SK-N-SH treated with all-trans-retinoic acid at 6 μM for 48 hours (cell line): ENCODE data around the gene NAA50.

Source experiments
- ATAC-seq: fragments of 200-7000 bp; cut with Tn5 transposase; 3 replicates; pipeline ENCODE4 v1.9.1; 2020; ENCODE audit warnings: mild to moderate bottlenecking, moderate library complexity
- BACH2 ChIP-seq: fragments of 250-450 bp; sonication (Bioruptor Pico); IDR thresholded peaks from 2 replicates; pipeline ENCODE4 v1.9.0; 2021; ENCODE audit warnings: mild to moderate bottlenecking, borderline replicate concordance
- CREB5 ChIP-seq: fragments of 250-450 bp; sonication (Bioruptor Pico); IDR thresholded peaks from 2 replicates; pipeline ENCODE4 v1.5.1; 2020; ENCODE audit warnings: low read depth, mild to moderate bottlenecking, moderate library complexity
- CSDC2 ChIP-seq: fragments of 250-450 bp; sonication (Bioruptor Pico); IDR thresholded peaks from 2 replicates; pipeline ENCODE4 v1.5.0; 2020; ENCODE audit warnings: mild to moderate bottlenecking, moderate library complexity
- ESRRG ChIP-seq: fragments of 250-450 bp; sonication (Bioruptor Pico); IDR thresholded peaks from 2 replicates; pipeline ENCODE4 v1.6.1; 2021; ENCODE audit warnings: mild to moderate bottlenecking
- GLIS3 ChIP-seq: fragments of 250-450 bp; sonication (Bioruptor Pico); IDR thresholded peaks from 2 replicates; pipeline ENCODE4 v1.5.0; 2020; ENCODE audit warnings: mild to moderate bottlenecking, moderate library complexity
- ISL1 ChIP-seq: fragments of 250-450 bp; sonication (Bioruptor Pico); IDR thresholded peaks from 2 replicates; pipeline ENCODE4 v2.1.2; 2022; ENCODE audit warnings: mild to moderate bottlenecking, moderate library complexity
- OSR1 ChIP-seq: fragments of 250-450 bp; sonication (Bioruptor Pico); IDR thresholded peaks from 2 replicates; pipeline ENCODE4 v1.8.0; 2022; ENCODE audit warnings: moderate library complexity, mild to moderate bottlenecking, inconsistent platforms
- PATZ1 ChIP-seq: fragments of 250-450 bp; sonication (Bioruptor Pico); IDR thresholded peaks from 2 replicates; pipeline ENCODE4 v1.8.0; 2020; ENCODE audit warnings: mild to moderate bottlenecking, moderate library complexity, borderline replicate concordance
- POU6F1 ChIP-seq: fragments of 250-450 bp; sonication (Bioruptor Pico); IDR thresholded peaks from 2 replicates; pipeline ENCODE4 v1.8.0; 2021; ENCODE audit warnings: low read depth, mild to moderate bottlenecking, moderate library complexity, borderline replicate concordance
- PPARA ChIP-seq: fragments of 250-450 bp; sonication (Bioruptor Pico); IDR thresholded peaks from 2 replicates; pipeline ENCODE4 v1.5.0; 2020; ENCODE audit warnings: mild to moderate bottlenecking, borderline replicate concordance
- RARB ChIP-seq: fragments of 250-450 bp; sonication (Bioruptor Pico); IDR thresholded peaks from 2 replicates; pipeline ENCODE4 v1.8.0; 2021; ENCODE audit warnings: mild to moderate bottlenecking, moderate library complexity
- SNAI2 ChIP-seq: fragments of 250-450 bp; sonication (Bioruptor Pico); IDR thresholded peaks from 2 replicates; pipeline ENCODE4 v1.5.0; 2020; ENCODE audit warnings: mild to moderate bottlenecking, moderate library complexity
- TCF4 ChIP-seq: fragments of 250-450 bp; sonication (Bioruptor Pico); IDR thresholded peaks from 2 replicates; pipeline ENCODE4 v1.8.0; 2021; ENCODE audit warnings: mild to moderate bottlenecking, moderate library complexity, borderline replicate concordance
- TOX ChIP-seq: fragments of 250-450 bp; sonication (Bioruptor Pico); IDR thresholded peaks from 2 replicates; pipeline ENCODE4 v1.8.0; 2021; ENCODE audit warnings: mild to moderate bottlenecking, moderate library complexity, borderline replicate concordance
- ZC3H10 ChIP-seq: fragments of 250-450 bp; sonication (Bioruptor Pico); IDR thresholded peaks from 2 replicates; pipeline ENCODE4 v1.5.1; 2021; ENCODE audit warnings: mild to moderate bottlenecking, moderate library complexity
- ZFP30 ChIP-seq: fragments of 450-650 bp; formaldehyde crosslinking; IDR thresholded peaks from 2 replicates; pipeline ENCODE4 v1.5.0; 2022; ENCODE audit warnings: mild to moderate bottlenecking, moderate library complexity
- ZNF70 ChIP-seq: fragments of 450-650 bp; formaldehyde crosslinking; IDR thresholded peaks from 2 replicates; pipeline ENCODE4 v1.5.0; 2020; ENCODE audit warnings: mild to moderate bottlenecking, moderate library complexity
- ZNF8 ChIP-seq: fragments of 450-650 bp; formaldehyde crosslinking; IDR thresholded peaks from 2 replicates; pipeline ENCODE4 v1.5.0; 2020; ENCODE audit warnings: mild to moderate bottlenecking, moderate library complexity
- TF ChIP-seq, protein P1 (sequence below): fragments of 250-450 bp; sonication (Bioruptor Pico); IDR thresholded peaks from 2 replicates; pipeline ENCODE4 v1.5.0; 2020; ENCODE audit warnings: mild to moderate bottlenecking, moderate library complexity
- TF ChIP-seq, protein P2 (sequence below): fragments of 250-450 bp; sonication (Bioruptor Pico); IDR thresholded peaks from 2 replicates; pipeline ENCODE4 v1.5.1; 2021; ENCODE audit warnings: mild to moderate bottlenecking, moderate library complexity

NAA50 gene

DNA sequence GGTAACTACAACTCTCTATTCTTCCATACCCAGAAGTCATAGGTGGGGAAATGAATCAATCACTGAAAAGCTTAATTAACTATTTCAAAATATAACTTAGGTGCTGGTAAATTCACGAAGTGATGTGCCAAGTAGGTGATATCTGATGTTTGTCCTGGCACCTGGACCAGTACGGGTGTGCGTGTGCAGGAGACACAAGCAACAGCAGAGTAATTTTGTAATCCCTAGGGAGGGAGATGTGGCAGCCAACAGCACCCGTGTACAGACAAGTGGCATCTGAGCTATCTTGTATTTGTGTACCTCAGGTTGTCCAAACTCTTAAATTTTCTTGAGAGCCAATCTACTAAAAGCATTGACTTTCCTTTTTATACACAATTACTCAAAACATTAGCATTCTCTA is 72.5 kb downstream of the NAA50 start:
- ATAC-seq = no peak
- TF ChIP-seq PATZ1 = no peak
- no peak for TF ChIP-seq TOX (CRISPR knock-in tag)
- no peak for TF ChIP-seq ISL1
- no peak for TF ChIP-seq BACH2 (CRISPR knock-in tag)
- TF ChIP-seq ZFP30 (CRISPR knock-in tag) = no peak
- no peak for TF ChIP-seq CSDC2 (CRISPR knock-in tag)
- no peak for TF ChIP-seq ZC3H10
- no peak for TF ChIP-seq POU6F1 (CRISPR knock-in tag)
- TF ChIP-seq ZNF70 (CRISPR knock-in tag) = no peak
- TF ChIP-seq OSR1 (CRISPR knock-in tag) = no peak
- TF ChIP-seq, protein P1, sequence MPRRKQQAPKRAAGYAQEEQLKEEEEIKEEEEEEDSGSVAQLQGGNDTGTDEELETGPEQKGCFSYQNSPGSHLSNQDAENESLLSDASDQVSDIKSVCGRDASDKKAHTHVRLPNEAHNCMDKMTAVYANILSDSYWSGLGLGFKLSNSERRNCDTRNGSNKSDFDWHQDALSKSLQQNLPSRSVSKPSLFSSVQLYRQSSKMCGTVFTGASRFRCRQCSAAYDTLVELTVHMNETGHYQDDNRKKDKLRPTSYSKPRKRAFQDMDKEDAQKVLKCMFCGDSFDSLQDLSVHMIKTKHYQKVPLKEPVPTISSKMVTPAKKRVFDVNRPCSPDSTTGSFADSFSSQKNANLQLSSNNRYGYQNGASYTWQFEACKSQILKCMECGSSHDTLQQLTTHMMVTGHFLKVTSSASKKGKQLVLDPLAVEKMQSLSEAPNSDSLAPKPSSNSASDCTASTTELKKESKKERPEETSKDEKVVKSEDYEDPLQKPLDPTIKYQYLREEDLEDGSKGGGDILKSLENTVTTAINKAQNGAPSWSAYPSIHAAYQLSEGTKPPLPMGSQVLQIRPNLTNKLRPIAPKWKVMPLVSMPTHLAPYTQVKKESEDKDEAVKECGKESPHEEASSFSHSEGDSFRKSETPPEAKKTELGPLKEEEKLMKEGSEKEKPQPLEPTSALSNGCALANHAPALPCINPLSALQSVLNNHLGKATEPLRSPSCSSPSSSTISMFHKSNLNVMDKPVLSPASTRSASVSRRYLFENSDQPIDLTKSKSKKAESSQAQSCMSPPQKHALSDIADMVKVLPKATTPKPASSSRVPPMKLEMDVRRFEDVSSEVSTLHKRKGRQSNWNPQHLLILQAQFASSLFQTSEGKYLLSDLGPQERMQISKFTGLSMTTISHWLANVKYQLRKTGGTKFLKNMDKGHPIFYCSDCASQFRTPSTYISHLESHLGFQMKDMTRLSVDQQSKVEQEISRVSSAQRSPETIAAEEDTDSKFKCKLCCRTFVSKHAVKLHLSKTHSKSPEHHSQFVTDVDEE (CRISPR knock-in tag) = no peak
- no peak for TF ChIP-seq RARB (CRISPR knock-in tag)
- no peak for TF ChIP-seq ZNF8 (CRISPR knock-in tag)
- no peak for TF ChIP-seq TCF4 (CRISPR knock-in tag)
- TF ChIP-seq, protein P2, sequence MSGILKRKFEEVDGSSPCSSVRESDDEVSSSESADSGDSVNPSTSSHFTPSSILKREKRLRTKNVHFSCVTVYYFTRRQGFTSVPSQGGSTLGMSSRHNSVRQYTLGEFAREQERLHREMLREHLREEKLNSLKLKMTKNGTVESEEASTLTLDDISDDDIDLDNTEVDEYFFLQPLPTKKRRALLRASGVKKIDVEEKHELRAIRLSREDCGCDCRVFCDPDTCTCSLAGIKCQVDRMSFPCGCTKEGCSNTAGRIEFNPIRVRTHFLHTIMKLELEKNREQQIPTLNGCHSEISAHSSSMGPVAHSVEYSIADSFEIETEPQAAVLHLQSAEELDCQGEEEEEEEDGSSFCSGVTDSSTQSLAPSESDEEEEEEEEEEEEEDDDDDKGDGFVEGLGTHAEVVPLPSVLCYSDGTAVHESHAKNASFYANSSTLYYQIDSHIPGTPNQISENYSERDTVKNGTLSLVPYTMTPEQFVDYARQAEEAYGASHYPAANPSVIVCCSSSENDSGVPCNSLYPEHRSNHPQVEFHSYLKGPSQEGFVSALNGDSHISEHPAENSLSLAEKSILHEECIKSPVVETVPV (CRISPR knock-in tag) = no peak
- TF ChIP-seq ESRRG = no peak
- no peak for TF ChIP-seq PPARA
- no peak for TF ChIP-seq GLIS3 (CRISPR knock-in tag)
- no peak for TF ChIP-seq SNAI2

DNA sequence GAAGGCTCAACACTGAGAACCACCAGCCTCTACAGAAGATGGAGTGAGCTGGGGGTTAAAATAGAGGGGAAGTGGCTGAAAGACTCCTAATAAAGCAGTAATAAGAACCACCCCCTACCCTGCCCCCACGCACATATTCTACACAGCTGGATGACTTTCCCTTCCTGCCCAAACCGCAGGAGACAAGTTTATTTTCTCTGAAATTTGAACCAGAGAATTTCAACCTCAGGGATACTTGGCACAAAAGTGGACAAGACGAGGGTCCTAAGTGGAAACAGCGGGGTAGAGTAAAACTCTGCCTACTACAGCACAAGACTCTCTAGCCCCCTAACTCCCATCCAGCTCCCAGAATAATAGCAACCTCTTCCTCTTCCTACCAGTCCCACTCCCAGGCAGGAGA is 78.0 kb downstream of the NAA50 start:
- TF ChIP-seq CREB5 (CRISPR knock-in tag) = no peak
- ATAC-seq = no peak
